HL-60 (cell line): ENCODE data around the gene SHC1.

Experiments
- GABPA ChIP-seq: IDR thresholded peaks from 2 replicates; pipeline ENCODE4 v1.6.1; 2012; ENCODE audit warnings: low read depth
- POLR2AphosphoS5 ChIP-seq: IDR thresholded peaks from 2 replicates; pipeline ENCODE4 v1.6.1; 2012; ENCODE audit warnings: low read depth
- REST ChIP-seq: IDR thresholded peaks from 2 replicates; pipeline ENCODE4 v1.6.1; 2012; ENCODE audit warnings: low read depth; ENCODE audit not compliant: insufficient replicate concordance
- SPI1 ChIP-seq: IDR thresholded peaks from 2 replicates; pipeline ENCODE4 v1.6.1; 2012; ENCODE audit warnings: low read depth, mild to moderate bottlenecking, borderline replicate concordance
- TF ChIP-seq, protein P1 (sequence below): IDR thresholded peaks from one replicate; pipeline ENCODE4 v1.5.1; 2011; ENCODE audit warnings: low read length, control low read depth, inconsistent platforms; ENCODE audit not compliant: insufficient read depth

- TF ChIP-seq SPI1 (no peak), REST (no peak), POLR2AphosphoS5 (no peak), GABPA (no peak)
- TF ChIP-seq, protein P1, sequence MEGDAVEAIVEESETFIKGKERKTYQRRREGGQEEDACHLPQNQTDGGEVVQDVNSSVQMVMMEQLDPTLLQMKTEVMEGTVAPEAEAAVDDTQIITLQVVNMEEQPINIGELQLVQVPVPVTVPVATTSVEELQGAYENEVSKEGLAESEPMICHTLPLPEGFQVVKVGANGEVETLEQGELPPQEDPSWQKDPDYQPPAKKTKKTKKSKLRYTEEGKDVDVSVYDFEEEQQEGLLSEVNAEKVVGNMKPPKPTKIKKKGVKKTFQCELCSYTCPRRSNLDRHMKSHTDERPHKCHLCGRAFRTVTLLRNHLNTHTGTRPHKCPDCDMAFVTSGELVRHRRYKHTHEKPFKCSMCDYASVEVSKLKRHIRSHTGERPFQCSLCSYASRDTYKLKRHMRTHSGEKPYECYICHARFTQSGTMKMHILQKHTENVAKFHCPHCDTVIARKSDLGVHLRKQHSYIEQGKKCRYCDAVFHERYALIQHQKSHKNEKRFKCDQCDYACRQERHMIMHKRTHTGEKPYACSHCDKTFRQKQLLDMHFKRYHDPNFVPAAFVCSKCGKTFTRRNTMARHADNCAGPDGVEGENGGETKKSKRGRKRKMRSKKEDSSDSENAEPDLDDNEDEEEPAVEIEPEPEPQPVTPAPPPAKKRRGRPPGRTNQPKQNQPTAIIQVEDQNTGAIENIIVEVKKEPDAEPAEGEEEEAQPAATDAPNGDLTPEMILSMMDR = no peak
Observed at GRCh38 chr1:154934358-154934948, 36.1 kb downstream of the SHC1 start.
